GM12872 (cell line): ENCODE data around the gene GRIN2A.

Experiments used
- CTCF ChIP-seq: IDR thresholded peaks from 3 replicates; pipeline ENCODE4 v1.5.1; 2011; ENCODE audit warnings: low read depth, mild to moderate bottlenecking, low read length, moderate library complexity; ENCODE audit not compliant: insufficient read depth

Gene GRIN2A

GRCh38 chr16:10103118-10103517 is 79.1 kb downstream of the GRIN2A start:
- no peak for TF ChIP-seq CTCF

- TF ChIP-seq CTCF, result no peak
These were observed 81.4 kb downstream of the GRIN2A start for GRCh38 chr16:10100829-10101228.

- no peak for TF ChIP-seq CTCF
These were observed 83.2 kb downstream of the GRIN2A start for GRCh38 chr16:10098991-10099390.

GRCh38 chr16:10097271-10097670 is 85.0 kb downstream of the GRIN2A start:
- no peak for TF ChIP-seq CTCF

- TF ChIP-seq CTCF, result no peak
These were observed 88.7 kb downstream of the GRIN2A start for GRCh38 chr16:10093576-10093975.

- TF ChIP-seq CTCF, result no peak
These were observed 91.4 kb downstream of the GRIN2A start for GRCh38 chr16:10090816-10091215.

GRCh38 chr16:10088380-10088793 is 93.8 kb downstream of the GRIN2A start:
- TF ChIP-seq CTCF, result no peak

- TF ChIP-seq CTCF, result no peak
These were observed 95.1 kb downstream of the GRIN2A start for GRCh38 chr16:10087151-10087550.
